ENCODE data around the gene WDR27.

Gene WDR27

GRCh38 chr6:169667716-169668115, 34.1 kb downstream of the WDR27 start:
- no peak for DNase-seq
- Histone ChIP-seq H3K18ac (ENCODE audit: low read depth in 1 of 2, low read length in 2 of 2) (no peak overlapping the region), H3K27ac (ENCODE audit: low read length, poor library complexity, severe bottlenecking) (no peak overlapping the region), H3K4me1 (ENCODE audit: control insufficient read depth, insufficient read depth, low read depth, low read length) (no peaks in the 10 kb centered on the region), H3K23ac (ENCODE audit: low read length in 2 of 2) (no peak overlapping the region), H2AK5ac (ENCODE audit: low read length, severe bottlenecking) (no peak overlapping the region), H2BK5ac (ENCODE audit: low read depth, low read length, poor library complexity, severe bottlenecking) (no peak overlapping the region), H3K4me2 (ENCODE audit: low read length, poor library complexity, severe bottlenecking) (no peak overlapping the region), H2BK120ac (ENCODE audit: low read depth, low read length) (no peak overlapping the region), H3K4me3 (ENCODE audit: insufficient read depth in 1 of 2, low read depth in 1 of 2, low read length in 2 of 2) (no peak overlapping the region), H3K36me3 (ENCODE audit: control insufficient read depth in 1 of 2, insufficient read depth in 2 of 2, low read depth in 1 of 2, low read length in 2 of 2) (peaks cover 47 to 68% of the 10 kb centered on the region in 2 experiments), H3K14ac (ENCODE audit: low read length in 2 of 2) (no peak overlapping the region), H3K9ac (ENCODE audit: low read length) (no peak overlapping the region), H2BK15ac (ENCODE audit: low read depth, poor library complexity, severe bottlenecking) (no peak overlapping the region), H4K8ac (ENCODE audit: low read length) (peak overlapping the region; percentile 41), H2AFZ (ENCODE audit: low read depth, low read length) (no peak overlapping the region), H2BK12ac (ENCODE audit: low read length in 2 of 2) (no peak overlapping the region), H3K4ac (ENCODE audit: low read depth in 1 of 2, low read length in 2 of 2) (no peak overlapping the region), H3K9me3 (ENCODE audit: control insufficient read depth, low read length) (no peaks in the 10 kb centered on the region), H3K79me1 (replicated peaks; ENCODE audit: low read length, poor library complexity, severe bottlenecking) (peaks cover 9% of the 10 kb centered on the region), H4K91ac (ENCODE audit: low read length) (no peak overlapping the region), H3K27me3 (ENCODE audit: control insufficient read depth in 1 of 2, insufficient read depth in 1 of 2, low read length in 2 of 2) (no peaks in the 10 kb centered on the region)
- WGBS: 97% methylated on average over 27 of the region's 27 CpGs

DNA sequence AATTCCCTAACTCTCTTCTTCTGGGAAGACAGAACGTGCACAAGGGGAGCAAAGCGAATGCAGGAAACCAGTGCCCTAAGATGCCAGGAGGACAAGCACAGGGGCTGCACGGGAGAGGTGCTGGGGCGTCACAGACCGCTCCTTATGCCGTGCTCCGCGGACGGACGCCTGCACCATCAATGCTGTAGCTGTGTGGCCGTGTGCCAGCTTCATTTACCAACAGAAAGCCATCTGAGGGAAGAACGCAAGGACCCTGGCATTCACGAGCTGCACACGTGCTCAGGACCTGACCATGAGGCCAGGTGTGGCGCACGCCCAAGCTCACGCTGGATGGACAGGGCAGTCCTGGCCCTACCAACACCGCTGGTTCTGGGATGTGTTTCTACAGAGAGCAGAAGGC, 35.4 kb downstream of the WDR27 start:
- Histone ChIP-seq H3K4me2 (ENCODE audit: low read length, poor library complexity, severe bottlenecking) (no peak overlapping the region), H2BK120ac (ENCODE audit: low read depth, low read length) (no peak overlapping the region), H3K9ac (ENCODE audit: low read length) (no peak overlapping the region), H4K91ac (ENCODE audit: low read length) (no peak overlapping the region), H3K27me3 (ENCODE audit: control insufficient read depth in 1 of 2, insufficient read depth in 1 of 2, low read length in 2 of 2) (no peaks in the 10 kb centered on the region), H3K79me1 (replicated peaks; ENCODE audit: low read length, poor library complexity, severe bottlenecking) (peaks cover 8% of the 10 kb centered on the region), H3K9me3 (ENCODE audit: control insufficient read depth, low read length) (no peaks in the 10 kb centered on the region), H3K27ac (ENCODE audit: low read length, poor library complexity, severe bottlenecking) (no peak overlapping the region), H3K23ac (ENCODE audit: low read length in 2 of 2) (no peak overlapping the region), H3K14ac (ENCODE audit: low read length in 2 of 2) (no peak overlapping the region), H2AFZ (ENCODE audit: low read depth, low read length) (no peak overlapping the region), H3K4me1 (ENCODE audit: control insufficient read depth, insufficient read depth, low read depth, low read length) (no peaks in the 10 kb centered on the region), H3K4ac (ENCODE audit: low read depth in 1 of 2, low read length in 2 of 2) (no peak overlapping the region), H2BK15ac (ENCODE audit: low read depth, poor library complexity, severe bottlenecking) (no peak overlapping the region), H2AK5ac (ENCODE audit: low read length, severe bottlenecking) (no peak overlapping the region), H3K4me3 (ENCODE audit: insufficient read depth in 1 of 2, low read depth in 1 of 2, low read length in 2 of 2) (peak overlapping the region in 1 of 2 experiments; percentile 41), H3K36me3 (ENCODE audit: control insufficient read depth in 1 of 2, insufficient read depth in 2 of 2, low read depth in 1 of 2, low read length in 2 of 2) (peaks cover 48 to 71% of the 10 kb centered on the region in 2 experiments), H2BK12ac (ENCODE audit: low read length in 2 of 2) (no peak overlapping the region), H2BK5ac (ENCODE audit: low read depth, low read length, poor library complexity, severe bottlenecking) (no peak overlapping the region), H3K18ac (ENCODE audit: low read depth in 1 of 2, low read length in 2 of 2) (no peak overlapping the region), H4K8ac (ENCODE audit: low read length) (no peak overlapping the region)
- WGBS: 95% methylated on average over 18 of the region's 18 CpGs
- DNase-seq: no peak

GRCh38 chr6:169665289-169665688, 36.5 kb downstream of the WDR27 start:
- Histone ChIP-seq H3K27me3 (ENCODE audit: control insufficient read depth in 1 of 2, insufficient read depth in 1 of 2, low read length in 2 of 2) (no peaks in the 10 kb centered on the region), H3K36me3 (ENCODE audit: control insufficient read depth in 1 of 2, insufficient read depth in 2 of 2, low read depth in 1 of 2, low read length in 2 of 2) (peaks cover 51 to 69% of the 10 kb centered on the region in 2 experiments), H3K4ac (ENCODE audit: low read depth in 1 of 2, low read length in 2 of 2) (no peak overlapping the region), H3K9me3 (ENCODE audit: control insufficient read depth, low read length) (no peaks in the 10 kb centered on the region), H3K23ac (ENCODE audit: low read length in 2 of 2) (no peak overlapping the region), H2BK120ac (ENCODE audit: low read depth, low read length) (no peak overlapping the region), H2BK12ac (ENCODE audit: low read length in 2 of 2) (no peak overlapping the region), H2AFZ (ENCODE audit: low read depth, low read length) (no peak overlapping the region), H4K91ac (ENCODE audit: low read length) (no peak overlapping the region), H4K8ac (ENCODE audit: low read length) (no peak overlapping the region), H3K27ac (ENCODE audit: low read length, poor library complexity, severe bottlenecking) (no peak overlapping the region), H3K14ac (ENCODE audit: low read length in 2 of 2) (no peak overlapping the region), H2BK15ac (ENCODE audit: low read depth, poor library complexity, severe bottlenecking) (no peak overlapping the region), H3K4me3 (ENCODE audit: insufficient read depth in 1 of 2, low read depth in 1 of 2, low read length in 2 of 2) (no peak overlapping the region), H2BK5ac (ENCODE audit: low read depth, low read length, poor library complexity, severe bottlenecking) (no peak overlapping the region), H3K9ac (ENCODE audit: low read length) (no peak overlapping the region), H3K18ac (ENCODE audit: low read depth in 1 of 2, low read length in 2 of 2) (no peak overlapping the region), H3K4me1 (ENCODE audit: control insufficient read depth, insufficient read depth, low read depth, low read length) (no peaks in the 10 kb centered on the region), H2AK5ac (ENCODE audit: low read length, severe bottlenecking) (no peak overlapping the region), H3K79me1 (replicated peaks; ENCODE audit: low read length, poor library complexity, severe bottlenecking) (peaks cover 5% of the 10 kb centered on the region), H3K4me2 (ENCODE audit: low read length, poor library complexity, severe bottlenecking) (no peak overlapping the region)
- 98% methylated on average over 8 of the region's 9 CpGs for WGBS
- DNase-seq: no peak

- H2AK5ac ChIP-seq (ENCODE audit: low read length, severe bottlenecking): no peak overlapping the region
- no peak overlapping the region for H3K4ac ChIP-seq (ENCODE audit: low read depth in 1 of 2, low read length in 2 of 2)
- no peaks in the 10 kb centered on the region for H3K9me3 ChIP-seq (ENCODE audit: control insufficient read depth, low read length)
- H2BK120ac ChIP-seq (ENCODE audit: low read depth, low read length): no peak overlapping the region
- no peak overlapping the region for H3K9ac ChIP-seq (ENCODE audit: low read length)
- no peak overlapping the region for H3K23ac ChIP-seq (ENCODE audit: low read length in 2 of 2)
- no peak overlapping the region for H3K18ac ChIP-seq (ENCODE audit: low read depth in 1 of 2, low read length in 2 of 2)
- peaks cover 61 to 78% of the 10 kb centered on the region in 2 experiments for H3K36me3 ChIP-seq (ENCODE audit: control insufficient read depth in 1 of 2, insufficient read depth in 2 of 2, low read depth in 1 of 2, low read length in 2 of 2)
- no peak for DNase-seq
- no peak overlapping the region for H3K4me2 ChIP-seq (ENCODE audit: low read length, poor library complexity, severe bottlenecking)
- no peak overlapping the region for H3K14ac ChIP-seq (ENCODE audit: low read length in 2 of 2)
- H3K79me1 ChIP-seq (replicated peaks; ENCODE audit: low read length, poor library complexity, severe bottlenecking): peaks cover 5% of the 10 kb centered on the region
- no peaks in the 10 kb centered on the region for H3K27me3 ChIP-seq (ENCODE audit: control insufficient read depth in 1 of 2, insufficient read depth in 1 of 2, low read length in 2 of 2)
- H4K91ac ChIP-seq (ENCODE audit: low read length): no peak overlapping the region
- H2BK15ac ChIP-seq (ENCODE audit: low read depth, poor library complexity, severe bottlenecking): no peak overlapping the region
- no peak overlapping the region for H2BK5ac ChIP-seq (ENCODE audit: low read depth, low read length, poor library complexity, severe bottlenecking)
- no peak overlapping the region for H3K4me3 ChIP-seq (ENCODE audit: insufficient read depth in 1 of 2, low read depth in 1 of 2, low read length in 2 of 2)
- no peak overlapping the region for H2AFZ ChIP-seq (ENCODE audit: low read depth, low read length)
- H4K8ac ChIP-seq (ENCODE audit: low read length): no peak overlapping the region
- no peak overlapping the region for H3K27ac ChIP-seq (ENCODE audit: low read length, poor library complexity, severe bottlenecking)
- 98% methylated on average over 14 of the region's 14 CpGs for WGBS
- H3K4me1 ChIP-seq (ENCODE audit: control insufficient read depth, insufficient read depth, low read depth, low read length): no peaks in the 10 kb centered on the region
- H2BK12ac ChIP-seq (ENCODE audit: low read length in 2 of 2): no peak overlapping the region
Observed at GRCh38 chr6:169664227-169664626, 37.6 kb downstream of the WDR27 start.
